ENCODE data around the gene ITGA2.

DNA sequence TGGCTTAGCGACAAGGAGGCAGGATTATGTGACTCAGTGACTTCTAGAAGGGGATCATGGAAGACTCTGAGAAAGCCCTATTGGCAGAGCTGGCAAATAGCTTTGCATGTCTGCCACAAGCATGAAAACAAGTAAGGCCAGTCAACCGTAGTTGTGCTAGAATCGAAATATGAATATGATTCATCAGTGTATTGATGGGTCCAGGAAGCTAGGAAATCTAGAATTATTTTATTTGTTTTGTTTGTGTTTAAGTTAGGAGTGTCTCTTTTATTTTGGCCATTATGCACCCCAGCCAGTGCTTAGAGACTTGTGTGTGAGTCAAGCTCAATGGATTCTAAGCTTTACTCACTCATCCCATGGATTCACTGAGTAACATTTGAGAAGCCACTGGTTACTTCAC is 3.8 kb upstream of the ITGA2 start:
- TF ChIP-seq, protein P1, sequence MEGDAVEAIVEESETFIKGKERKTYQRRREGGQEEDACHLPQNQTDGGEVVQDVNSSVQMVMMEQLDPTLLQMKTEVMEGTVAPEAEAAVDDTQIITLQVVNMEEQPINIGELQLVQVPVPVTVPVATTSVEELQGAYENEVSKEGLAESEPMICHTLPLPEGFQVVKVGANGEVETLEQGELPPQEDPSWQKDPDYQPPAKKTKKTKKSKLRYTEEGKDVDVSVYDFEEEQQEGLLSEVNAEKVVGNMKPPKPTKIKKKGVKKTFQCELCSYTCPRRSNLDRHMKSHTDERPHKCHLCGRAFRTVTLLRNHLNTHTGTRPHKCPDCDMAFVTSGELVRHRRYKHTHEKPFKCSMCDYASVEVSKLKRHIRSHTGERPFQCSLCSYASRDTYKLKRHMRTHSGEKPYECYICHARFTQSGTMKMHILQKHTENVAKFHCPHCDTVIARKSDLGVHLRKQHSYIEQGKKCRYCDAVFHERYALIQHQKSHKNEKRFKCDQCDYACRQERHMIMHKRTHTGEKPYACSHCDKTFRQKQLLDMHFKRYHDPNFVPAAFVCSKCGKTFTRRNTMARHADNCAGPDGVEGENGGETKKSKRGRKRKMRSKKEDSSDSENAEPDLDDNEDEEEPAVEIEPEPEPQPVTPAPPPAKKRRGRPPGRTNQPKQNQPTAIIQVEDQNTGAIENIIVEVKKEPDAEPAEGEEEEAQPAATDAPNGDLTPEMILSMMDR (IDR thresholded peaks at IDR 0.05) = no peak
- TF ChIP-seq POLR2A (IDR thresholded peaks at IDR 0.05) (no peak), POLR2AphosphoS5 (IDR thresholded peaks at IDR 0.05; ENCODE audit: insufficient read depth in 1 of 2, low read depth in 1 of 2) (peak in 1 of 2 donors; percentile 26)
